HG02973 (cell line): Measurements from ENCODE around the gene GIT1.

Experiments used
- ATAC-seq: cut with Tn5 transposase; IDR thresholded peaks from one replicate; pipeline ENCODE4 v1.9.1; 2021; ENCODE audit warnings: moderate library complexity; ENCODE audit not compliant: unreplicated experiment

GIT1 gene

GRCh38 chr17:29616300-29617048, 27.0 kb upstream of the GIT1 start:
- no peak for ATAC-seq

- no peak for ATAC-seq
Measured at GRCh38 chr17:29615492-29616299, 26.2 kb upstream of the GIT1 start.

GRCh38 chr17:29615048-29615385, 25.6 kb upstream of the GIT1 start:
- no peak for ATAC-seq

- ATAC-seq = no peak
Measured at GRCh38 chr17:29614349-29615047, 25.1 kb upstream of the GIT1 start.

GRCh38 chr17:29613856-29614255, 24.4 kb upstream of the GIT1 start:
- ATAC-seq = no peak

GRCh38 chr17:29613352-29613837, 23.9 kb upstream of the GIT1 start:
- no peak for ATAC-seq

- ATAC-seq = no peak
Measured at GRCh38 chr17:29612404-29613280, 23.2 kb upstream of the GIT1 start.

- ATAC-seq = no peak
Measured at GRCh38 chr17:29612094-29612403, 22.6 kb upstream of the GIT1 start.

- no peak for ATAC-seq
Measured at GRCh38 chr17:29611351-29612093, 22.1 kb upstream of the GIT1 start.

- ATAC-seq = no peak
Measured at GRCh38 chr17:29610395-29610794, 20.9 kb upstream of the GIT1 start.

- ATAC-seq = no peak
Measured at GRCh38 chr17:29608986-29609385, 19.5 kb upstream of the GIT1 start.

- ATAC-seq = no peak
Measured at GRCh38 chr17:29607557-29608195, 18.2 kb upstream of the GIT1 start.

GRCh38 chr17:29603109-29603674, 13.7 kb upstream of the GIT1 start:
- no peak for ATAC-seq

- ATAC-seq = no peak
Measured at GRCh38 chr17:29597361-29598172, 8.1 kb upstream of the GIT1 start.

GRCh38 chr17:29596811-29597210, 7.4 kb upstream of the GIT1 start:
- no peak for ATAC-seq

- ATAC-seq = no peak
Measured at GRCh38 chr17:29595943-29596774, 6.7 kb upstream of the GIT1 start.

GRCh38 chr17:29595107-29595942, 5.9 kb upstream of the GIT1 start:
- ATAC-seq = no peak
